ENCODE measurements around the gene LTB4R.

Gene LTB4R

GRCh38 chr14:24308342-24309124, 2.8 kb upstream of the LTB4R start:
- no peak overlapping the region for H3K4me2 ChIP-seq (ENCODE audit: low read length)
- DNase-seq = no peak
- no peaks in the 10 kb centered on the region for H3K27me3 ChIP-seq (ENCODE audit: insufficient read depth, low read length)
- H3K4ac ChIP-seq (ENCODE audit: low read depth, low read length) = no peak overlapping the region
- no peak overlapping the region for H2AK5ac ChIP-seq (ENCODE audit: low read length)
- no peaks in the 10 kb centered on the region for H3K79me1 ChIP-seq (ENCODE audit: low read length)
- H3K27ac ChIP-seq (ENCODE audit: low read depth, low read length) = no peak overlapping the region
- H3K18ac ChIP-seq (ENCODE audit: low read length) = no peak overlapping the region
- H3K9ac ChIP-seq (ENCODE audit: low read length) = no peak overlapping the region
- no peak overlapping the region for H3K4me3 ChIP-seq (ENCODE audit: low read depth, low read length)
- H4K12ac ChIP-seq (ENCODE audit: low read depth, low read length) = no peak overlapping the region
- no peak overlapping the region for H4K8ac ChIP-seq (ENCODE audit: low read depth, low read length)
- WGBS (ENCODE audit: extremely low coverage, insufficient coverage, insufficient read length) = no CpG with 5 or more reads among the region's 7 CpGs
- H2BK120ac ChIP-seq (ENCODE audit: insufficient read depth, low read length, poor library complexity) = no peak overlapping the region
- H3K4me1 ChIP-seq (ENCODE audit: control insufficient read depth in 1 of 2, insufficient read depth in 2 of 2, low read length in 2 of 2) = peaks cover 0 to 5% of the 10 kb centered on the region in 2 experiments
- no peak overlapping the region for H3K23ac ChIP-seq (ENCODE audit: low read length)
- H2BK12ac ChIP-seq (ENCODE audit: low read length) = no peak overlapping the region
- H2AFZ ChIP-seq (ENCODE audit: insufficient read depth, low read length, poor library complexity) = no peak overlapping the region
- H3K79me2 ChIP-seq (ENCODE audit: control insufficient read depth, insufficient read depth, low read length, poor library complexity) = no peaks in the 10 kb centered on the region
- H2BK5ac ChIP-seq (ENCODE audit: low read depth, low read length, poor library complexity) = no peak overlapping the region
- no peaks in the 10 kb centered on the region for H3K9me3 ChIP-seq (ENCODE audit: insufficient read depth, low read depth, low read length)
- H4K91ac ChIP-seq (ENCODE audit: low read depth, low read length) = no peak overlapping the region
- H3K14ac ChIP-seq (ENCODE audit: low read length) = no peak overlapping the region
- peaks cover 50 to 57% of the 10 kb centered on the region in 2 experiments for H3K36me3 ChIP-seq (ENCODE audit: control insufficient read depth in 1 of 2, insufficient read depth in 2 of 2, low read length in 2 of 2)

GRCh38 chr14:24309538-24310264, 1.6 kb upstream of the LTB4R start, which contains the start of gene LTB4R2:
Gene LTB4R2 (plus strand): TSS chr14:24310140. CDS start chr14:24310665, 525 bp downstream.
- H4K8ac ChIP-seq (ENCODE audit: low read depth, low read length) = no peak within 1 kb of the TSS
- H2BK12ac ChIP-seq (ENCODE audit: low read length) = no peak within 1 kb of the TSS
- no peak within 1 kb of the TSS for H3K4me2 ChIP-seq (ENCODE audit: low read length)
- H3K9me3 ChIP-seq (ENCODE audit: insufficient read depth, low read depth, low read length) = no peaks in the 10 kb centered on the region
- DNase-seq = no peak
- no peaks in the 10 kb centered on the region for H3K79me1 ChIP-seq (ENCODE audit: low read length)
- no peak within 1 kb of the TSS for H4K12ac ChIP-seq (ENCODE audit: low read depth, low read length)
- no CpG with 5 or more reads among the region's 5 CpGs for WGBS (ENCODE audit: extremely low coverage, insufficient coverage, insufficient read length)
- H3K79me2 ChIP-seq (ENCODE audit: control insufficient read depth, insufficient read depth, low read length, poor library complexity) = no peaks in the 10 kb centered on the region
- no peak within 1 kb of the TSS for H3K9ac ChIP-seq (ENCODE audit: low read length)
- H4K91ac ChIP-seq (ENCODE audit: low read depth, low read length) = no peak within 1 kb of the TSS
- H3K36me3 ChIP-seq (ENCODE audit: control insufficient read depth in 1 of 2, insufficient read depth in 2 of 2, low read length in 2 of 2) = peaks cover 39 to 46% of the 10 kb centered on the region in 2 experiments
- H2AK5ac ChIP-seq (ENCODE audit: low read length) = no peak within 1 kb of the TSS
- no peak within 1 kb of the TSS for H2BK120ac ChIP-seq (ENCODE audit: insufficient read depth, low read length, poor library complexity)
- no peaks in the 10 kb centered on the region for H3K27me3 ChIP-seq (ENCODE audit: insufficient read depth, low read length)
- H3K27ac ChIP-seq (ENCODE audit: low read depth, low read length) = no peak within 1 kb of the TSS
- H3K4ac ChIP-seq (ENCODE audit: low read depth, low read length) = no peak within 1 kb of the TSS
- no peak within 1 kb of the TSS for H2BK5ac ChIP-seq (ENCODE audit: low read depth, low read length, poor library complexity)
- no peak within 1 kb of the TSS for H3K14ac ChIP-seq (ENCODE audit: low read length)
- no peak within 1 kb of the TSS for H2AFZ ChIP-seq (ENCODE audit: insufficient read depth, low read length, poor library complexity)
- no peak within 1 kb of the TSS for H3K18ac ChIP-seq (ENCODE audit: low read length)
- H3K4me1 ChIP-seq (ENCODE audit: control insufficient read depth in 1 of 2, insufficient read depth in 2 of 2, low read length in 2 of 2) = peaks cover 0 to 5% of the 10 kb centered on the region in 2 experiments
- H3K4me3 ChIP-seq (ENCODE audit: low read depth, low read length) = no peak within 1 kb of the TSS
- H3K23ac ChIP-seq (ENCODE audit: low read length) = no peak within 1 kb of the TSS

DNA sequence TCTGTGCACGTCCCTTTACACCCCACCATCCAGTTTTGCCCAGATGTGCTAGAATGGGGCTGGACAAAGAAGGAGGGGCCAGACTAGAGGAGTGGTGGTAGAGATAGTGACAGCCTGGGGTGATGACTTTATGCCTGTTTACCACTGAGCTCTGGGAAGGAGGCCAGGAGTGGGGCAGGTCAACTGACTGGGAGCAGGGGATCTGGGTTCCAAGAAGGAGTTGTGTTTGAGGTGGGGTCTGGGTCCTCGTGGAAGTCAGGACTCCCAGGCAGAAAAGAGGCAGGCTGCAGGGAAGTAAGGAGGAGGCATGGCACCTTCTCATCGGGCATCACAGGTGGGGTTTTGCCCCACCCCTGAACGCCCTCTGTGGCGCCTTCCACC, 1.0 kb upstream of the LTB4R start:
- Histone ChIP-seq H3K4me2 (ENCODE audit: low read length) (no peak overlapping the region), H3K27ac (ENCODE audit: low read depth, low read length) (no peak overlapping the region), H3K9ac (ENCODE audit: low read length) (no peak overlapping the region), H4K91ac (ENCODE audit: low read depth, low read length) (no peak overlapping the region), H3K18ac (ENCODE audit: low read length) (no peak overlapping the region), H2BK120ac (ENCODE audit: insufficient read depth, low read length, poor library complexity) (no peak overlapping the region), H2AFZ (ENCODE audit: insufficient read depth, low read length, poor library complexity) (no peak overlapping the region), H3K36me3 (ENCODE audit: control insufficient read depth in 1 of 2, insufficient read depth in 2 of 2, low read length in 2 of 2) (peaks cover 35 to 42% of the 10 kb centered on the region in 2 experiments), H4K12ac (ENCODE audit: low read depth, low read length) (no peak overlapping the region), H3K27me3 (ENCODE audit: insufficient read depth, low read length) (no peaks in the 10 kb centered on the region), H2BK5ac (ENCODE audit: low read depth, low read length, poor library complexity) (no peak overlapping the region), H2AK5ac (ENCODE audit: low read length) (no peak overlapping the region), H3K9me3 (ENCODE audit: insufficient read depth, low read depth, low read length) (no peaks in the 10 kb centered on the region), H3K4me1 (ENCODE audit: control insufficient read depth in 1 of 2, insufficient read depth in 2 of 2, low read length in 2 of 2) (peaks cover 0 to 5% of the 10 kb centered on the region in 2 experiments), H3K23ac (ENCODE audit: low read length) (no peak overlapping the region), H4K8ac (ENCODE audit: low read depth, low read length) (no peak overlapping the region), H3K4ac (ENCODE audit: low read depth, low read length) (no peak overlapping the region), H3K79me2 (ENCODE audit: control insufficient read depth, insufficient read depth, low read length, poor library complexity) (no peaks in the 10 kb centered on the region), H3K14ac (ENCODE audit: low read length) (no peak overlapping the region), H3K79me1 (ENCODE audit: low read length) (no peaks in the 10 kb centered on the region), H2BK12ac (ENCODE audit: low read length) (no peak overlapping the region), H3K4me3 (ENCODE audit: low read depth, low read length) (no peak overlapping the region)
- WGBS (ENCODE audit: extremely low coverage, insufficient coverage, insufficient read length) = no CpG with 5 or more reads among the region's 5 CpGs
- DNase-seq = no peak

- no peak overlapping the region for H2AFZ ChIP-seq (ENCODE audit: insufficient read depth, low read length, poor library complexity)
- no peak overlapping the region for H2BK120ac ChIP-seq (ENCODE audit: insufficient read depth, low read length, poor library complexity)
- no peak overlapping the region for H4K91ac ChIP-seq (ENCODE audit: low read depth, low read length)
Measured at GRCh38 chr14:24311837-24312615, 724 bp downstream of the LTB4R start.

More at GRCh38 chr14:24311837-24312615, 724 bp downstream of the LTB4R start:
- no CpG with 5 or more reads among the region's 1 CpG for WGBS (ENCODE audit: extremely low coverage, insufficient coverage, insufficient read length)
- H3K27me3 ChIP-seq (ENCODE audit: insufficient read depth, low read length) = no peaks in the 10 kb centered on the region
- no peak overlapping the region for H3K23ac ChIP-seq (ENCODE audit: low read length)
- no peak overlapping the region for H2BK12ac ChIP-seq (ENCODE audit: low read length)
- no peak overlapping the region for H3K27ac ChIP-seq (ENCODE audit: low read depth, low read length)
- no peak overlapping the region for H3K4ac ChIP-seq (ENCODE audit: low read depth, low read length)
- no peak overlapping the region for H4K8ac ChIP-seq (ENCODE audit: low read depth, low read length)
- H3K4me3 ChIP-seq (ENCODE audit: low read depth, low read length) = no peak overlapping the region
- no peaks in the 10 kb centered on the region for H3K79me2 ChIP-seq (ENCODE audit: control insufficient read depth, insufficient read depth, low read length, poor library complexity)
- no peak overlapping the region for H4K12ac ChIP-seq (ENCODE audit: low read depth, low read length)
- no peak overlapping the region for H3K9ac ChIP-seq (ENCODE audit: low read length)
- peaks cover 0 to 5% of the 10 kb centered on the region in 2 experiments for H3K4me1 ChIP-seq (ENCODE audit: control insufficient read depth in 1 of 2, insufficient read depth in 2 of 2, low read length in 2 of 2)
- H3K9me3 ChIP-seq (ENCODE audit: insufficient read depth, low read depth, low read length) = no peaks in the 10 kb centered on the region
- no peak overlapping the region for H2AK5ac ChIP-seq (ENCODE audit: low read length)
- peak in 1 of 2 donors; percentile 12 for DNase-seq
- no peak overlapping the region for H3K4me2 ChIP-seq (ENCODE audit: low read length)
- H3K36me3 ChIP-seq (ENCODE audit: control insufficient read depth in 1 of 2, insufficient read depth in 2 of 2, low read length in 2 of 2) = peaks cover 24 to 27% of the 10 kb centered on the region in 2 experiments
- H3K14ac ChIP-seq (ENCODE audit: low read length) = no peak overlapping the region
- H3K79me1 ChIP-seq (ENCODE audit: low read length) = no peaks in the 10 kb centered on the region
- H3K18ac ChIP-seq (ENCODE audit: low read length) = no peak overlapping the region
- H2BK5ac ChIP-seq (ENCODE audit: low read depth, low read length, poor library complexity) = no peak overlapping the region
